GM10248 (cell line): ENCODE measurements around the gene BICD1.
A peak's percentile ranks its signal among the peaks of the same experiment; 100 is the strongest.

ENCODE experiments used
- CTCF ChIA-PET: fragments of 300-600 bp; sonication (Branson Sonifier 250); formaldehyde crosslinking; extraction: SDS; loops from one replicate; lab custom pipeline; 2021; ENCODE audit warnings: antibody characterized with exemption; lab: Yijun Ruan, JAX
- POLR2A ChIA-PET: fragments of 350-650 bp; sonication (Branson Sonifier 250); formaldehyde crosslinking; extraction: SDS; loops from one replicate; lab custom pipeline; 2020; ENCODE audit warnings: antibody characterized with exemption; lab: Yijun Ruan, JAX
- DNase-seq: peaks from one replicate; pipeline ENCODE4 v3.0.0; 2012; ENCODE audit errors: extremely low spot score
- TF ChIP-seq, protein P1 (sequence below): IDR thresholded peaks from 2 replicates; pipeline ENCODE4 v1.5.1; 2012; ENCODE audit warnings: mild to moderate bottlenecking, low read depth; ENCODE audit errors: extremely low read depth, missing control alignments, control extremely low read depth

BICD1 gene

DNA sequence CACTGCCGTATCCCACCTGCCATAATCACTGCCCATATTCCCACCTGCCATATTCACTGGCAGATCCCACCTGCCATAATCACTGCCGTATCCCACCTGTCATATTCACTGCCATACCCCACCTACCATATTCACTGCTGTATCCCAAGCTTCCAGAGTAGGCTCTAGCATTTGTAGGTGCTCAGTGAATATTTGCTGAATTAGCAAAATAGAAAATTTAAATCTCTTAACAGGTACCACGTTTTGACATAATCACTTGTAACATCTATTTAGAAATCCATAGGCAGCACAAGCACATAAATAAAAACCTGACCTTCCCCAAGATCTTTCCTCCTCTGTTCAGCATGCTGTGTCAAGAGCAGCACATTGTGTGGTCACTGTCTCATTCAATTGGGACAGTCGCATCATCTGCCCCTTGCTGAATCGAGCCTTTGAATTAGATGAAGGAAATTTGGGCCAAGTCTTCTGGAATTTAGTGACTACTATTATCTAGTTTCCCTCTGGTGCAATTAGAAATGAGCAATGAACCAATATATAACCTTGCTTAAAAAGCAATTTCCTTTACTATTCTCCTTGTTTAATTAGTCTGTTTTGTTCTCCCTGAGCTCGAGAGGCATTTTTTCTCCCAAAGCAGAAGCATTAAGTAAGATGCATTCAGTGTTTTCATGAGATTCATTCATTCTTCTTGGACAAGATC is 147.8 kb downstream of the BICD1 start:
- POLR2A ChIA-PET = no interaction called here
- CTCF ChIA-PET = no interaction called here
- DNase-seq = no peak
- TF ChIP-seq, protein P1, sequence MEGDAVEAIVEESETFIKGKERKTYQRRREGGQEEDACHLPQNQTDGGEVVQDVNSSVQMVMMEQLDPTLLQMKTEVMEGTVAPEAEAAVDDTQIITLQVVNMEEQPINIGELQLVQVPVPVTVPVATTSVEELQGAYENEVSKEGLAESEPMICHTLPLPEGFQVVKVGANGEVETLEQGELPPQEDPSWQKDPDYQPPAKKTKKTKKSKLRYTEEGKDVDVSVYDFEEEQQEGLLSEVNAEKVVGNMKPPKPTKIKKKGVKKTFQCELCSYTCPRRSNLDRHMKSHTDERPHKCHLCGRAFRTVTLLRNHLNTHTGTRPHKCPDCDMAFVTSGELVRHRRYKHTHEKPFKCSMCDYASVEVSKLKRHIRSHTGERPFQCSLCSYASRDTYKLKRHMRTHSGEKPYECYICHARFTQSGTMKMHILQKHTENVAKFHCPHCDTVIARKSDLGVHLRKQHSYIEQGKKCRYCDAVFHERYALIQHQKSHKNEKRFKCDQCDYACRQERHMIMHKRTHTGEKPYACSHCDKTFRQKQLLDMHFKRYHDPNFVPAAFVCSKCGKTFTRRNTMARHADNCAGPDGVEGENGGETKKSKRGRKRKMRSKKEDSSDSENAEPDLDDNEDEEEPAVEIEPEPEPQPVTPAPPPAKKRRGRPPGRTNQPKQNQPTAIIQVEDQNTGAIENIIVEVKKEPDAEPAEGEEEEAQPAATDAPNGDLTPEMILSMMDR = no peak

DNA sequence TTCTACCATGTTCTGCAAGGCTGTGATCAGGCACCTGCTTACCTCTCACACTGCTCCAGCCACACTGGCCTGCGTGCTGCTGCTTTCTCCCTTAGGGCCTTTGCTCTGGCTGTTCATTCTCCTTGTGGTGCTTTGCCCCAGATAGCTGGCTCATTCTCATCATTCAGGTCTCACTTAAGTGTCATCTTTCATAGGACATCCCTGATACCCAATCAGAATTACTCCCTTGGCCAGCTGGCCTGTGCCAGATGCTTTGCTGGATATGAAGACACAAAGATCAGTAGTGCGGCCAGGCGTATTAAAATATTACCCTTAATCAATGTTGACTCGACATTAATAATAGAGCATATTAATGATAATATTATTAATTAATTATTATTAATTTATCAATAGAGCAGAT is 148.9 kb downstream of the BICD1 start:
- no peak for DNase-seq
- TF ChIP-seq, protein P1 = no peak
- ChIA-PET CTCF (no interaction called here), POLR2A (no interaction called here)

DNA sequence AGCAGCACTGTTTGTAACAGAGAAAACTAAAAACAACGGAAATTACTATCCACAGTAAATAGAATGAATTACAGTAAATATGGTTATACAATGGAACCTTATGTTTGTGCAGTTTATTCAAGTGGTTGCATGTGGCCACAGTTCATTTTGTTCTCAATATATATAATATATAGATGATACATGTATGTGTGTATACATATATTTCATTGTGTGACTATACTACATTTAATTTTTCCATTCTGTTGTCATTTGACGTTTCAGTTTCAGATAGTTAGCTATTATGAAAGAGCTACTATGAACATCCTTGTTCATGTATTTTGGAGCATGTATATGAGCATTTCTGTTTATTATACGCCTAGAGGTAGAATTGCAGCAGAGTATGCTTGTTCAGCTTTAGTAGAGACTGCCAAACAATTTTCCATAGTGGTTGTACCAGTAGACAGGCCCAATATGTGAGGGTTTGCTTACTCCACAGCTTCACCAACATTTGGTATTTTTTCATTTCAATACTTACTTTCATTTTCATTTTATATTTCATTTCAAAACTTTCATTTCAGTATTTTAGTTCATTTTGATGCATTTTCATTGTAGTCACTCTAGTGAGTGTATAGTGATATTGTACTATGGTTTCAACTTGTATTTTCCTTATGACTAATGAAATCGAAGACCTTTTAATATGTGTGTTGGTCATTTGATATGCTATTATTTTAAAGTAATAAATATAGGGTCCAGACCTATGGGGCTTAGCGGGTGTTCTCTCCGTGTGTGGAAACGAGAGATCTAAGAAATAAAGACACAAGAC is 151.2 kb downstream of the BICD1 start:
- TF ChIP-seq, protein P1 = no peak
- CTCF ChIA-PET = no interaction called here
- DNase-seq = no peak
- POLR2A ChIA-PET = no interaction called here

DNA sequence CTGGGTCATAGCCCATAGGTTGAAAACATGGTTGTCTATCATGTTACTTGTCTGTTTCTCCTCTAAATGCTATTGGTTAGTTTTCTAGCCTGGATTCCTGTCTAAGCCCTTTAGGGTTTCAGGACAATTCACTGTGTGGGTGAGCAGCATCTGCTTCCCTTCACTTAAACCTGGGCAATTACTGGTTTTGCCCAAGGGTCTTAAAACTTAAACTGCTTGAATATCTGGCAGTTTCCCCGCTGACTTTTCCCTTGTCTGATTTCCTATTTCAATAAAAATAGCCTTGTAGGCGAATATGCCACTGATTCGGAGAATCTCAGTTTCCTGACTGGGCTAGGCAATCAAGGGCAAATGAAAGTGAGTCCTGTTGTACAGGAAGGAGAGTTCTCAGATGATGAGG is 154.0 kb downstream of the BICD1 start:
- ChIA-PET CTCF (interaction anchor here (1.5 to 1.7 kb wide), 3 partner anchors 8 to 18 kb away, joined by 3 to 11 read pairs (median 5); no protein-coding TSS in a partner anchor), POLR2A (no interaction called here)
- DNase-seq = no peak
- TF ChIP-seq, protein P1 = no peak

DNA sequence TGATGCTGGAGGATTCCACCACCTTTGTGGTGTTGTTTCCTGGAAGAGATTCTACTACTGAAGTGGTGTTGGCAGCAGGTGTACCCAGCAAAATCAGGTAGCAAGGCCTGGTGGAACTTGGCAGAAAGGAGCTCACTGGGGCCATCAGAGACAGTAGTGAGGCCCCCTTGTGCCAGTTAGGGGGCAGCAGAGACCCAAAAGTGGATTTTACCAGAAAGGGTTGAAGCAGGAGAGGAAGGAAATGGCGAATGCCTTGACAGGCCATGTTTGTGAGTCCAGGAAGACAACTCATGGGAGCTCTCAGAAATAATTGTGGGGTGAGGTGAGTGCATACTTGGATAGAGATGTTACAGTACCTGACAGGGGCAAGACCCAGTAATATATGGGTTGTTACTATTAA is 155.0 kb downstream of the BICD1 start:
- TF ChIP-seq, protein P1 = peak; percentile 24
- DNase-seq = no peak
- POLR2A ChIA-PET = no interaction called here
- CTCF ChIA-PET = interaction anchor here (0.7 to 1.7 kb wide), 9 partner anchors 9 to 608 kb away, joined by 3 to 11 read pairs (median 4); no protein-coding TSS in a partner anchor

DNA sequence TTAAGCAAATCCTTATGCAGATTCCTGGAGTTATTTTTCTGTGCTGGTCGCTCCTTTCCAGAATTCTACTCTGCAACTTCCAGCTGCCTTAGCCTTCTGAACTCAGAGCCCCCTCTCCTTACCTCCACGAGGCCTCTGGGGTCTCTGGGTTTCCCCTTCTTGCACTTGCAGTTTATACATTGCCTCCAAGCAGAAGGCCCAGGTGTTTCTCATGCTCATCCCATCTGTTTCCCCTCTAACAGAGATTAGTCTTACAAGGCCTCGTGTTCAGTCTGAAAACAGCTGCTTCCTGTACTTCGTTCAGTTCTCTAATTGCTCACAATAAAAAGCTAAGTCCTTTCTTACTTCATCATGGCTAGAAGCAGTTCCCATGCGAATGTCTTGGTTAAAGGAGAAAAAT is 158.3 kb downstream of the BICD1 start:
- POLR2A ChIA-PET = interaction anchor here (0.6 kb wide), 1 partner anchor 137 kb away, joined by 3 read pairs; no protein-coding TSS in a partner anchor

More for the DNA sequence above, 158.3 kb downstream of the BICD1 start:
- CTCF ChIA-PET = no interaction called here
- TF ChIP-seq, protein P1 = no peak
- DNase-seq = peak; percentile 27
